PFSK-1 (cell line): ENCODE data around the gene AJM1.

ENCODE experiments used
- FOXP2 ChIP-seq: optimal IDR thresholded peaks from 2 replicates; pipeline ENCODE3; 2011; ENCODE audit warnings: borderline replicate concordance, control low read depth, inconsistent platforms; ENCODE audit not compliant: insufficient read depth; ENCODE audit errors: extremely low read length, extremely low read depth
- POLR2AphosphoS5 ChIP-seq: IDR thresholded peaks from 2 replicates; pipeline ENCODE4 v1.6.1; 2012; ENCODE audit warnings: low read depth, mild to moderate bottlenecking, control low read depth, low read length, moderate library complexity
- SIN3A ChIP-seq: IDR thresholded peaks from 2 replicates; pipeline ENCODE4 v1.6.1; 2012; ENCODE audit warnings: mild to moderate bottlenecking, low read length, moderate library complexity, borderline replicate concordance; ENCODE audit not compliant: insufficient read depth
- TAF1 ChIP-seq: IDR thresholded peaks from 2 replicates; pipeline ENCODE4 v1.6.1; 2012; ENCODE audit warnings: low read length, control low read depth, borderline replicate concordance; ENCODE audit not compliant: insufficient read depth
- TF ChIP-seq, protein P1 (sequence below), 2 experiments: IDR thresholded peaks; 2 replicates each; pipeline versions ENCODE4 v1.6.1 to v1.8.0; 2011 to 2012; ENCODE audit warnings: low read depth in 2 of 2, low read length in 2 of 2, control low read depth in 1 of 2, inconsistent platforms in 1 of 2, mild to moderate bottlenecking in 1 of 2, moderate library complexity in 1 of 2; ENCODE audit not compliant: insufficient read depth in 1 of 2

The AJM1 gene

DNA sequence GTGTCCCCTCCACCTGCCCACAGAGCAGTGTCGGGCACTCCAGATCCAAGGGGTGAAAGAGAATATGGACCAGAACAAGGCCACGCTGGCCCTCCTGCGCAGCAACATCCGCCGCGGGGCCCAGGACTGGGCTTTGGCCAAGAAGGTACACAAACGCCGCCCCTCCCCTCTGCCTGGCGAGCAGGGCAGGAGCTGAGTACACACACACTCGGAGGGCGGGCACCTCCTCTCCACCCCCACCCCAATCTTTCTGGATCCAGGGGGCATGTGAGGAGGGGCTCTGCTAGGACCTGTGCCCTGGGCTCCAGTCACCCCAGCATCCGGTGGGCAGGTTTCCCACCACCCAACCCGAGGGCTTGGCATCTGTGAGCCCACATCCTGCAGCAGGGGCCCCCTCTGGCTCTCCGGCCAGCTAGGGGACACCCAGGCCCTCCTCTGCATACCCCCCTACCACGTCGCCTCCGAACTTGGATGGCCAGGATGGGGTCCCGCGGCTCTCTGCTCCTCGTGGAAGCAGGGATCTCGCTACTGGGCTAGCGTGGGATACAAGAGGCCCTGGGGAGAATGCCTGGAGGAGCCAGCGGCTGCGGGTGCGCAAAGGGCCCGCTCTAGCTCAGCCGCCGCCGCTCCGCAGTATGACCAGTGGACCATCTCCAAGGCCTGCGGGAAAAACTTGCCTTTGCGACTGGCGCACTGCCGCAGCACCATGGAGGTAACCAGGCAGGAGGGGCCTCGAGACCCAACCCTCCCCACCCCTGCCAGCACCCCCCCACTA, 43.0 kb upstream of the AJM1 start:
- TF ChIP-seq FOXP2 (no peak), SIN3A (no peak), TAF1 (no peak), POLR2AphosphoS5 (no peak)
- TF ChIP-seq, protein P1, sequence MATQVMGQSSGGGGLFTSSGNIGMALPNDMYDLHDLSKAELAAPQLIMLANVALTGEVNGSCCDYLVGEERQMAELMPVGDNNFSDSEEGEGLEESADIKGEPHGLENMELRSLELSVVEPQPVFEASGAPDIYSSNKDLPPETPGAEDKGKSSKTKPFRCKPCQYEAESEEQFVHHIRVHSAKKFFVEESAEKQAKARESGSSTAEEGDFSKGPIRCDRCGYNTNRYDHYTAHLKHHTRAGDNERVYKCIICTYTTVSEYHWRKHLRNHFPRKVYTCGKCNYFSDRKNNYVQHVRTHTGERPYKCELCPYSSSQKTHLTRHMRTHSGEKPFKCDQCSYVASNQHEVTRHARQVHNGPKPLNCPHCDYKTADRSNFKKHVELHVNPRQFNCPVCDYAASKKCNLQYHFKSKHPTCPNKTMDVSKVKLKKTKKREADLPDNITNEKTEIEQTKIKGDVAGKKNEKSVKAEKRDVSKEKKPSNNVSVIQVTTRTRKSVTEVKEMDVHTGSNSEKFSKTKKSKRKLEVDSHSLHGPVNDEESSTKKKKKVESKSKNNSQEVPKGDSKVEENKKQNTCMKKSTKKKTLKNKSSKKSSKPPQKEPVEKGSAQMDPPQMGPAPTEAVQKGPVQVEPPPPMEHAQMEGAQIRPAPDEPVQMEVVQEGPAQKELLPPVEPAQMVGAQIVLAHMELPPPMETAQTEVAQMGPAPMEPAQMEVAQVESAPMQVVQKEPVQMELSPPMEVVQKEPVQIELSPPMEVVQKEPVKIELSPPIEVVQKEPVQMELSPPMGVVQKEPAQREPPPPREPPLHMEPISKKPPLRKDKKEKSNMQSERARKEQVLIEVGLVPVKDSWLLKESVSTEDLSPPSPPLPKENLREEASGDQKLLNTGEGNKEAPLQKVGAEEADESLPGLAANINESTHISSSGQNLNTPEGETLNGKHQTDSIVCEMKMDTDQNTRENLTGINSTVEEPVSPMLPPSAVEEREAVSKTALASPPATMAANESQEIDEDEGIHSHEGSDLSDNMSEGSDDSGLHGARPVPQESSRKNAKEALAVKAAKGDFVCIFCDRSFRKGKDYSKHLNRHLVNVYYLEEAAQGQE (IDR thresholded peaks at IDR 0.05; ENCODE audit: insufficient read depth in 1 of 2, low read depth in 2 of 2, low read length in 2 of 2), result no peak

DNA sequence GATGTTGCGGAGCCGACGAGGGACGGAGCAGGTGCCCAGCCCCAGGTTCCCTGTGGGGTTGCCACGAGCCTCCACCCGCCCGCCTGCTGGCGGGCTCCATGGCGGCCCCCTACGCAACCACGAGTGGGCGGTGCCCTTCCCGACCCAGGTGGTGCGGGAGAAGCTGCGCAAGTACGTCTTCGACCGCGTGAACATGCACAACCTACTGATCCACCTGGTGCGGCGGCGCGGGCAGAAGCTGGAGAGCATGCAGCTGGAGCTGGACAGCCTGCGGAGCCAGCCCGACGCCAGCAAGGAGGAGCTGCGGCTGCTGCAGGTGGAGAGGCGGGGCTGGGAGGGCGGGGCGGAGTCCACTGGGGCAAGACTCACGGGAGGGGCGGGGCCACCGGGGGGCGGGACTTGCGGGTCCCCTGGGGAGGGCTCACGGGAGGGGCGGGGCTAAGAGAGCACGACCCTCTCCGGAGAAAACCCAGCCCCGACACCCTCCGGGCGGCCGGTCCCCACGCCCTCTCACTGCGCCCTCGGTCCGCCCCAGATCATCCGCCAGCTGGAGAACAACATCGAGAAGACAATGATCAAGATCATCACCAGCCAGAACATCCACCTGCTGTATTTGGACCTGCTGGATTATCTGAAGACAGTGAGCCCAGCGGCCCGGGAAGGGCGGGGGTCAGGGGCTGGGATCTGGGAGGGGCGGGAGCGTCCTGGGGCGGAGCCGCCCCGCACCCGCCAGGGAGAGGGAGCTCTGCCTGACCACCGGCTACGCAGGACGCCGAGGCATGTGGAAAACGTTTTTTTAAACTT, 42.2 kb upstream of the AJM1 start:
- TF ChIP-seq FOXP2 (no peak), TAF1 (no peak), SIN3A (no peak), POLR2AphosphoS5 (no peak)
- TF ChIP-seq, protein P1 (IDR thresholded peaks at IDR 0.05; ENCODE audit: insufficient read depth in 1 of 2, low read depth in 2 of 2, low read length in 2 of 2), result 0 out of 4 replicates have a peak, but pooled peaks of 1 of the 2 experiments have one; percentile 21

DNA sequence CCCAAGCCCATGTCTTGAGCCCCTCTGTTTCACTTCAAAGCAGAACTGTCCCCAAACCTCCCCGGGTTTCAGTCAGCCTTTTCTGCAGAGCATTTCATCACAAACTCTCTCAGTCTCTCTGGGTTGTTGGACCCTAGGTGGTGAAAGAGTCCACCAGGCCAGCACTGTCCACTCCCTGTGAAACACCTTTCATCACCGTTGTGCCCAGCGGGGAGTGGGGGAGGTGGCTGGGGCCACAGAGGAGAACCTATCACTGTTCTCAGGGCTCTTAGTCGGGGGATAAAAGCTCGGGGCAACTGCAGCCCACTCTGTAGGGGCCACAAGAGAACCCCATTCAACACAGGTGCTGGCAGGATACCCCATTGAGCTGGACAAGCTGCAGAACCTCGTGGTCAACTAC, 40.0 kb upstream of the AJM1 start:
- TF ChIP-seq SIN3A (no peak), FOXP2 (no peak), TAF1 (no peak), POLR2AphosphoS5 (no peak)
- TF ChIP-seq, protein P1 (IDR thresholded peaks at IDR 0.05; ENCODE audit: insufficient read depth in 1 of 2, low read depth in 2 of 2, low read length in 2 of 2), result no peak

DNA sequence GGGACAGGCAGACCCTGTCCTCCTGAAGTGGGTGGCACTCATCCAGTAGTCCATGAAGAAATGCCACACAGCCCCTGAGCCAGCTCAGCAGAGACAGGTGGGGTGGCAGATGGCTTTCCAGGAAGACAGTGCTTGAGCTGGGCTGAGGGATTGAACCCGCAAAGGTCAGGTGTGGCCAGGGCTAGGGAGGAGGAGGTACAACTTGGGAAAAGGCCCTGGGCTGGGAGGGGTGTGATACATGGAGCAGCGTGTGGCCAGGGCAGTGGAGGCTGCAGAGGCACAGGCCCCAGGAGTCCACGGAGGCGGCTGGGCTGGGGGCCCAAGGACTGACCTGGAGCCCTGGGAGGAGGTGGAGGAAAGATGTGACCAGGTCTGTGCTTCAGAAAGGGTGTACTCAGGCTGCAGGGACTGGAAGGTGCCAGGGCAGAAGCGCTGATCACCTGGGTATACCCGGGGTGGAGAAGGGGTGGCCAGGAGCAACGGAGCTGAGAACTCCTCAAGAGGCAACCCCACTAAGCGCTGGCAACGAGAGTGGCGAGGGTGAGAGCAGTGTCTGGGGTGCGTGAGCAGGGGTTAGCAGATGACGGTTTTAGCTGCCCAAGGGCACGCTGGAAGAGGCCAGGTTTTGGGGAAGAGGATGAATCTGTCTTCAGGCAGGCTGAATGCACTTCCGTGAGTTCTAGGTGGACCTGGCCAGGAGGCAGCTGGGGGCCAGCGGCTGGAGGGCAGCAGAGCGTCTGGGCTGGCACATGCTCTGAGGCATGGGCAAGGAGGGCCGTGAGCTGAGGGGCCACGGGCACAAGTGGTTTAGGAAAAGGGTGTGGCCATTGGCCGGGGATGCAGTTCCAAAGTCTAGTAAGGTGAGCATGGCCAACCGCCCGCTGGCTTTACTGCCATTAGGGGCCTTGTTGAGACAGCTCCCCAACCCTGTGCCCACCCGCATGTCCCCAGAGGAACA, 38.4 kb upstream of the AJM1 start:
- TF ChIP-seq SIN3A, result no peak
